PC-9 (cell line): ENCODE data around the gene FAM83G.

Experiments used
- CTCF ChIP-seq: fragments of 200-600 bp; sonication (generic); conservative IDR thresholded peaks from 2 replicates; pipeline ENCODE4 v1.6.1; 2017; ENCODE audit warnings: mixed run types, antibody characterized with exemption, mild to moderate bottlenecking, moderate library complexity
- EZH2 ChIP-seq: fragments of 200-600 bp; sonication (generic); IDR thresholded peaks from 2 replicates; pipeline ENCODE4 v1.8.0; 2017; ENCODE audit warnings: antibody characterized with exemption, low read depth

GRCh38 chr17:18999911-19000310 lies 4.7 kb downstream of the FAM83G start:
- TF ChIP-seq CTCF (no peak), EZH2 (no peak)
